ENCODE data around the gene CAPN14. TPM values are rescaled to one million over a fixed set of nuclear protein-coding genes. Genes with fewer than 3 reads are reported as not detected.

CAPN14 gene
- polyA plus RNA-seq, 1 of the 3 experiments (the other 2 are of a cell fraction), result 0.08 TPM

DNA sequence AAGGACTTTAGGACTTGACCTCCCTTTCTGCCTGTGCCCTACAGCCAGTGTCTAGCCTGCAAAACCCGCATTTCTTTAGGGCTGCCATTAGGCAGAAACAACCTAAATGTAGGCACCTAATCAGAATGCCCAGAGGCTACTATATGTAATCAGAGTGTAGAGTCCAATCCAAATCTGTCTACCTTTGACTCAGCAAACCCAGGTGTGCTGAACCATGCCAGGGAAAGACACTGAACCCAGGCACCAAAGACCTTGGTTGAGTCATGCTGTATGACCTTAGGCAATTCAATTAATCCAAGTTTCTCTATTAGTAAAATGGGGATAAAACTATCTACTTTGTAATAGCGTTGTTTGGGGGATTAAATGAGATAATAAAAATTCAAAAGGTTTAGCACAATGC, 20.7 kb downstream of the CAPN14 start:
- TF ChIP-seq CHD2 (IDR thresholded peaks at IDR 0.05; ENCODE audit: low read length, partially characterized antibody) (no peak), RXRA (IDR thresholded peaks at IDR 0.05; ENCODE audit: borderline replicate concordance, low read depth) (no peak), FOXJ3 (CRISPR knock-in tag; IDR thresholded peaks at IDR 0.05) (no peak), RCOR1 (IDR thresholded peaks at IDR 0.05; ENCODE audit: low read length) (no peak), MXI1 (IDR thresholded peaks at IDR 0.05; ENCODE audit: low read depth, low read length) (no peak)
- TF ChIP-seq, protein P1, sequence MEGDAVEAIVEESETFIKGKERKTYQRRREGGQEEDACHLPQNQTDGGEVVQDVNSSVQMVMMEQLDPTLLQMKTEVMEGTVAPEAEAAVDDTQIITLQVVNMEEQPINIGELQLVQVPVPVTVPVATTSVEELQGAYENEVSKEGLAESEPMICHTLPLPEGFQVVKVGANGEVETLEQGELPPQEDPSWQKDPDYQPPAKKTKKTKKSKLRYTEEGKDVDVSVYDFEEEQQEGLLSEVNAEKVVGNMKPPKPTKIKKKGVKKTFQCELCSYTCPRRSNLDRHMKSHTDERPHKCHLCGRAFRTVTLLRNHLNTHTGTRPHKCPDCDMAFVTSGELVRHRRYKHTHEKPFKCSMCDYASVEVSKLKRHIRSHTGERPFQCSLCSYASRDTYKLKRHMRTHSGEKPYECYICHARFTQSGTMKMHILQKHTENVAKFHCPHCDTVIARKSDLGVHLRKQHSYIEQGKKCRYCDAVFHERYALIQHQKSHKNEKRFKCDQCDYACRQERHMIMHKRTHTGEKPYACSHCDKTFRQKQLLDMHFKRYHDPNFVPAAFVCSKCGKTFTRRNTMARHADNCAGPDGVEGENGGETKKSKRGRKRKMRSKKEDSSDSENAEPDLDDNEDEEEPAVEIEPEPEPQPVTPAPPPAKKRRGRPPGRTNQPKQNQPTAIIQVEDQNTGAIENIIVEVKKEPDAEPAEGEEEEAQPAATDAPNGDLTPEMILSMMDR (IDR thresholded peaks at IDR 0.05), result no peak
- TF ChIP-seq, protein P2, sequence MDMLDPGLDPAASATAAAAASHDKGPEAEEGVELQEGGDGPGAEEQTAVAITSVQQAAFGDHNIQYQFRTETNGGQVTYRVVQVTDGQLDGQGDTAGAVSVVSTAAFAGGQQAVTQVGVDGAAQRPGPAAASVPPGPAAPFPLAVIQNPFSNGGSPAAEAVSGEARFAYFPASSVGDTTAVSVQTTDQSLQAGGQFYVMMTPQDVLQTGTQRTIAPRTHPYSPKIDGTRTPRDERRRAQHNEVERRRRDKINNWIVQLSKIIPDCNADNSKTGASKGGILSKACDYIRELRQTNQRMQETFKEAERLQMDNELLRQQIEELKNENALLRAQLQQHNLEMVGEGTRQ (IDR thresholded peaks at IDR 0.05; ENCODE audit: borderline replicate concordance, low read depth, low read length), result no peak
- TF ChIP-seq, protein P3, sequence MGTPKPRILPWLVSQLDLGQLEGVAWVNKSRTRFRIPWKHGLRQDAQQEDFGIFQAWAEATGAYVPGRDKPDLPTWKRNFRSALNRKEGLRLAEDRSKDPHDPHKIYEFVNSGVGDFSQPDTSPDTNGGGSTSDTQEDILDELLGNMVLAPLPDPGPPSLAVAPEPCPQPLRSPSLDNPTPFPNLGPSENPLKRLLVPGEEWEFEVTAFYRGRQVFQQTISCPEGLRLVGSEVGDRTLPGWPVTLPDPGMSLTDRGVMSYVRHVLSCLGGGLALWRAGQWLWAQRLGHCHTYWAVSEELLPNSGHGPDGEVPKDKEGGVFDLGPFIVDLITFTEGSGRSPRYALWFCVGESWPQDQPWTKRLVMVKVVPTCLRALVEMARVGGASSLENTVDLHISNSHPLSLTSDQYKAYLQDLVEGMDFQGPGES (IDR thresholded peaks at IDR 0.05; ENCODE audit: low read depth, low read length), result no peak
- no peak overlapping the region for H2AFZ ChIP-seq (ENCODE audit: low read depth)
- no peaks in the 10 kb centered on the region; a peak in 1 of 4 replicates for H3K4me1 ChIP-seq (ENCODE audit: control insufficient read depth in 1 of 2, insufficient read depth in 2 of 2, low read depth in 1 of 2, low read length in 1 of 2)
- POLR2A ChIA-PET, result no interaction called here
- no peak for DNase-seq
- no peak overlapping the region for H3K27ac ChIP-seq (ENCODE audit: low read depth in 2 of 2, low read length in 1 of 2)
- H3K9me3 ChIP-seq, result no peaks in the 10 kb centered on the region
- CTCF ChIA-PET, result interaction anchor here (0.8 kb wide), 1 partner anchor 27 kb away, joined by 3 read pairs; no protein-coding TSS in a partner anchor
- H3K4me3 ChIP-seq (ENCODE audit: low read depth in 2 of 2, low read length in 1 of 2), result no peak overlapping the region
- no peaks in the 10 kb centered on the region for H3F3A ChIP-seq (replicated peaks; ENCODE audit: insufficient read depth)
- 64% methylated on average over 2 of the region's 2 CpGs for WGBS (ENCODE audit: low lambda C conversion rate)
- no peaks in the 10 kb centered on the region for H3K9me2 ChIP-seq
- H3K4me2 ChIP-seq, result no peak overlapping the region
- H3K9ac ChIP-seq, result no peak overlapping the region
- H3K36me3 ChIP-seq (replicated peaks in 1 of 2; ENCODE audit: control insufficient read depth in 1 of 2, insufficient read depth in 2 of 2, low read length in 1 of 2), result no peaks in the 10 kb centered on the region
- no peaks in the 10 kb centered on the region for H4K20me1 ChIP-seq (ENCODE audit: insufficient read depth)
- no peaks in the 10 kb centered on the region for H3K79me2 ChIP-seq (ENCODE audit: insufficient read depth)
- peaks cover 5% of the 10 kb centered on the region; the same call in 1 of the 2 replicates for H3K27me3 ChIP-seq (ENCODE audit: insufficient read depth)

DNA sequence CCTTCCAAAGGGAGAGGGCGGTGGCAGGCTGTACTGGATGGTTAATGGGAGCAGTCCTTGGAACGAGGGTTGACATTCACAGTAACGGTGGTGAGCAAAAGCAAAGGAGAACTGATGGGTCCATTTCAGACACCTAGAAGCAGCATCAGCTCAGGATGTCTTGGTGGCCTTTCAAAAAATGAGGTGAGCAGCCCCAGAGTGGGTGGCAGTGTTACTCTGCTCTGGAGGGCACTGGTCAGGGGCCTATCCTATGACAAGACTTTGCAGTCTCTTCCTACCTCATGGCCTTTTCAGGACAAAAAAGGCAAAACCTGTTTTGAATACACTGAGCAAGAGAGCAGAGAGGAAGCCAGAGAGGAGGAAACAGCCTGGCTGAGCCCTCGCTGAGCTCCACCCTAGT, 23.5 kb downstream of the CAPN14 start:
- Histone ChIP-seq H3K9me2 (no peaks in the 10 kb centered on the region), H3K79me2 (ENCODE audit: insufficient read depth) (no peaks in the 10 kb centered on the region), H2AFZ (ENCODE audit: low read depth) (no peak overlapping the region), H3K27me3 (ENCODE audit: insufficient read depth) (peaks cover 5% of the 10 kb centered on the region; the same call in 1 of the 2 replicates), H3F3A (replicated peaks; ENCODE audit: insufficient read depth) (no peaks in the 10 kb centered on the region), H3K9me3 (no peaks in the 10 kb centered on the region), H3K4me1 (ENCODE audit: control insufficient read depth in 1 of 2, insufficient read depth in 2 of 2, low read depth in 1 of 2, low read length in 1 of 2) (no peaks in the 10 kb centered on the region; a peak in 1 of 4 replicates), H3K27ac (ENCODE audit: low read depth in 2 of 2, low read length in 1 of 2) (no peak overlapping the region), H3K36me3 (replicated peaks in 1 of 2; ENCODE audit: control insufficient read depth in 1 of 2, insufficient read depth in 2 of 2, low read length in 1 of 2) (no peaks in the 10 kb centered on the region), H3K4me2 (no peak overlapping the region), H3K9ac (no peak overlapping the region), H4K20me1 (ENCODE audit: insufficient read depth) (no peaks in the 10 kb centered on the region), H3K4me3 (ENCODE audit: low read depth in 2 of 2, low read length in 1 of 2) (no peak overlapping the region)
- ChIA-PET CTCF (interaction anchor here (0.8 to 2.5 kb wide), 7 partner anchors 10 to 482 kb away, joined by 3 to 14 read pairs (median 3); no protein-coding TSS in a partner anchor), POLR2A (no interaction called here)
- 62% methylated on average over 4 of the region's 4 CpGs for WGBS (ENCODE audit: low lambda C conversion rate)
- no peak for DNase-seq
- no peak for TF ChIP-seq FOXJ3 (CRISPR knock-in tag; IDR thresholded peaks at IDR 0.05)
- TF ChIP-seq NRF1 (IDR thresholded peaks at IDR 0.05; ENCODE audit: low read depth, low read length), result no peak
- no peak for TF ChIP-seq TCF12 (IDR thresholded peaks at IDR 0.05)
- no peak for TF ChIP-seq ELF1 (IDR thresholded peaks at IDR 0.05)
- TF ChIP-seq JUND (IDR thresholded peaks at IDR 0.05), result no peak
- TF ChIP-seq MXI1 (IDR thresholded peaks at IDR 0.05; ENCODE audit: low read depth, low read length), result no peak
